SH-SY5Y (cell line): ENCODE data around the gene XDH.

Experiments
- GATA2 ChIP-seq: IDR thresholded peaks from 2 replicates; pipeline ENCODE4 v1.6.1; 2011; ENCODE audit warnings: mild to moderate bottlenecking, low read depth, low read length
- GATA3 ChIP-seq: IDR thresholded peaks from 2 replicates; pipeline ENCODE4 v1.6.1; 2011; ENCODE audit warnings: low read depth, mild to moderate bottlenecking, low read length, moderate library complexity

- no peak for TF ChIP-seq GATA2
- TF ChIP-seq GATA3 = no peak
Observed at GRCh38 chr2:31296641-31297287, 117.8 kb downstream of the XDH start.
